ENCODE data around the gene LRCH3.

Gene LRCH3

DNA sequence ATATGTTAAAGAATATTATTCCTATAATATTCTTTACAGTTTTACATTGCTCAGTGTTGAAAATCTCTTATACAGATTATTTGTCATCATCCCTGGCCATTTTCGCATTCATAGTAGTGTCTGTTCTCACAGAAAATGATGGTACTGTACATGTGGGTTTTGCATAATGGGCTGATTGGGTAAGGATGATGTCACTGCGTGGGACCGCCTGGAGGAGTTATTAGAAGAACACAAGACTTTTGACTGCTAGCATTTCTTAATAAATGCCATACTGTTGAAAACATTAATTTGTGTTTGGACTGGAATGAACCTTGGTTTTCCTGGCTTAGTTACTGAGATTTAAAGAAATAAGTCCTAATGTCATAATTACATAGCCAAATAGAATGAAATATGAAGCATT, 20.3 kb downstream of the LRCH3 start:
- no peaks in the 10 kb centered on the region for H3K27me3 ChIP-seq (ENCODE audit: insufficient read depth, poor library complexity, severe bottlenecking)
- no peak for TF ChIP-seq SPI1 (IDR thresholded peaks at IDR 0.05; ENCODE audit: borderline replicate concordance, low read depth)
- TF ChIP-seq, protein P1, sequence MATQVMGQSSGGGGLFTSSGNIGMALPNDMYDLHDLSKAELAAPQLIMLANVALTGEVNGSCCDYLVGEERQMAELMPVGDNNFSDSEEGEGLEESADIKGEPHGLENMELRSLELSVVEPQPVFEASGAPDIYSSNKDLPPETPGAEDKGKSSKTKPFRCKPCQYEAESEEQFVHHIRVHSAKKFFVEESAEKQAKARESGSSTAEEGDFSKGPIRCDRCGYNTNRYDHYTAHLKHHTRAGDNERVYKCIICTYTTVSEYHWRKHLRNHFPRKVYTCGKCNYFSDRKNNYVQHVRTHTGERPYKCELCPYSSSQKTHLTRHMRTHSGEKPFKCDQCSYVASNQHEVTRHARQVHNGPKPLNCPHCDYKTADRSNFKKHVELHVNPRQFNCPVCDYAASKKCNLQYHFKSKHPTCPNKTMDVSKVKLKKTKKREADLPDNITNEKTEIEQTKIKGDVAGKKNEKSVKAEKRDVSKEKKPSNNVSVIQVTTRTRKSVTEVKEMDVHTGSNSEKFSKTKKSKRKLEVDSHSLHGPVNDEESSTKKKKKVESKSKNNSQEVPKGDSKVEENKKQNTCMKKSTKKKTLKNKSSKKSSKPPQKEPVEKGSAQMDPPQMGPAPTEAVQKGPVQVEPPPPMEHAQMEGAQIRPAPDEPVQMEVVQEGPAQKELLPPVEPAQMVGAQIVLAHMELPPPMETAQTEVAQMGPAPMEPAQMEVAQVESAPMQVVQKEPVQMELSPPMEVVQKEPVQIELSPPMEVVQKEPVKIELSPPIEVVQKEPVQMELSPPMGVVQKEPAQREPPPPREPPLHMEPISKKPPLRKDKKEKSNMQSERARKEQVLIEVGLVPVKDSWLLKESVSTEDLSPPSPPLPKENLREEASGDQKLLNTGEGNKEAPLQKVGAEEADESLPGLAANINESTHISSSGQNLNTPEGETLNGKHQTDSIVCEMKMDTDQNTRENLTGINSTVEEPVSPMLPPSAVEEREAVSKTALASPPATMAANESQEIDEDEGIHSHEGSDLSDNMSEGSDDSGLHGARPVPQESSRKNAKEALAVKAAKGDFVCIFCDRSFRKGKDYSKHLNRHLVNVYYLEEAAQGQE (IDR thresholded peaks at IDR 0.05; ENCODE audit: insufficient replicate concordance, low read depth) = no peak
- no peak for TF ChIP-seq GABPA (IDR thresholded peaks at IDR 0.05; ENCODE audit: low read depth)
- TF ChIP-seq, protein P2, sequence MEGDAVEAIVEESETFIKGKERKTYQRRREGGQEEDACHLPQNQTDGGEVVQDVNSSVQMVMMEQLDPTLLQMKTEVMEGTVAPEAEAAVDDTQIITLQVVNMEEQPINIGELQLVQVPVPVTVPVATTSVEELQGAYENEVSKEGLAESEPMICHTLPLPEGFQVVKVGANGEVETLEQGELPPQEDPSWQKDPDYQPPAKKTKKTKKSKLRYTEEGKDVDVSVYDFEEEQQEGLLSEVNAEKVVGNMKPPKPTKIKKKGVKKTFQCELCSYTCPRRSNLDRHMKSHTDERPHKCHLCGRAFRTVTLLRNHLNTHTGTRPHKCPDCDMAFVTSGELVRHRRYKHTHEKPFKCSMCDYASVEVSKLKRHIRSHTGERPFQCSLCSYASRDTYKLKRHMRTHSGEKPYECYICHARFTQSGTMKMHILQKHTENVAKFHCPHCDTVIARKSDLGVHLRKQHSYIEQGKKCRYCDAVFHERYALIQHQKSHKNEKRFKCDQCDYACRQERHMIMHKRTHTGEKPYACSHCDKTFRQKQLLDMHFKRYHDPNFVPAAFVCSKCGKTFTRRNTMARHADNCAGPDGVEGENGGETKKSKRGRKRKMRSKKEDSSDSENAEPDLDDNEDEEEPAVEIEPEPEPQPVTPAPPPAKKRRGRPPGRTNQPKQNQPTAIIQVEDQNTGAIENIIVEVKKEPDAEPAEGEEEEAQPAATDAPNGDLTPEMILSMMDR (IDR thresholded peaks at IDR 0.05; ENCODE audit: insufficient read depth, low read length) = no peak
- TF ChIP-seq POLR2AphosphoS5 (IDR thresholded peaks at IDR 0.05; ENCODE audit: low read depth) = no peak
- peak in 1 of 2 experiments; percentile 23 for DNase-seq (ENCODE audit: low read depth in 1 of 2, low spot score in 1 of 2)
- no peak overlapping the region for H3K4me3 ChIP-seq (replicated peaks; ENCODE audit: insufficient read depth, low read length)
- H3K27ac ChIP-seq (replicated peaks) = no peak overlapping the region

DNA sequence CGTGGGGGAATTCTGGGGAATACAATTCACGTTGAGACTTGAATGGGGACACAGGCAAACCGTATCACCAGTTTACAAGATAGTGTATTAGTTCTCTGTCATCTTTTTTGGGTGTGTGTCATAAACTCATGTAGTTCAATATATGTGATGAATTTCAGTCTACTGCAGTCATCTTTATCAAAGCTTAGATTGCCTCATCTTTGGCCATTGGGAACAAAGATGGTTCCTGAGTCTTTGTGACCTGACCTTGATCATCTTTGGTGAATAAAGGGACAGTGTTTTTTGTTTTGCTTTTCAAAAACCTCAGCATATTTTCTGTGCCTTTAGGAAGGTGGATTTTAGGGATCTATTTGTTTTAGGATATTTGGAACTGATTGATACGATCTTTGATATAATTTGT, 23.3 kb downstream of the LRCH3 start:
- TF ChIP-seq POLR2AphosphoS5 (IDR thresholded peaks at IDR 0.05; ENCODE audit: low read depth) (no peak), SPI1 (IDR thresholded peaks at IDR 0.05; ENCODE audit: borderline replicate concordance, low read depth) (no peak), GABPA (IDR thresholded peaks at IDR 0.05; ENCODE audit: low read depth) (no peak)
- TF ChIP-seq, protein P2 (IDR thresholded peaks at IDR 0.05; ENCODE audit: insufficient read depth, low read length) = no peak
- TF ChIP-seq, protein P1 (IDR thresholded peaks at IDR 0.05; ENCODE audit: insufficient replicate concordance, low read depth) = no peak
- Histone ChIP-seq H3K27me3 (ENCODE audit: insufficient read depth, poor library complexity, severe bottlenecking) (no peaks in the 10 kb centered on the region), H3K4me3 (replicated peaks; ENCODE audit: insufficient read depth, low read length) (no peak overlapping the region), H3K27ac (replicated peaks) (no peak overlapping the region)
- DNase-seq (ENCODE audit: low read depth in 1 of 2, low spot score in 1 of 2) = no peak

DNA sequence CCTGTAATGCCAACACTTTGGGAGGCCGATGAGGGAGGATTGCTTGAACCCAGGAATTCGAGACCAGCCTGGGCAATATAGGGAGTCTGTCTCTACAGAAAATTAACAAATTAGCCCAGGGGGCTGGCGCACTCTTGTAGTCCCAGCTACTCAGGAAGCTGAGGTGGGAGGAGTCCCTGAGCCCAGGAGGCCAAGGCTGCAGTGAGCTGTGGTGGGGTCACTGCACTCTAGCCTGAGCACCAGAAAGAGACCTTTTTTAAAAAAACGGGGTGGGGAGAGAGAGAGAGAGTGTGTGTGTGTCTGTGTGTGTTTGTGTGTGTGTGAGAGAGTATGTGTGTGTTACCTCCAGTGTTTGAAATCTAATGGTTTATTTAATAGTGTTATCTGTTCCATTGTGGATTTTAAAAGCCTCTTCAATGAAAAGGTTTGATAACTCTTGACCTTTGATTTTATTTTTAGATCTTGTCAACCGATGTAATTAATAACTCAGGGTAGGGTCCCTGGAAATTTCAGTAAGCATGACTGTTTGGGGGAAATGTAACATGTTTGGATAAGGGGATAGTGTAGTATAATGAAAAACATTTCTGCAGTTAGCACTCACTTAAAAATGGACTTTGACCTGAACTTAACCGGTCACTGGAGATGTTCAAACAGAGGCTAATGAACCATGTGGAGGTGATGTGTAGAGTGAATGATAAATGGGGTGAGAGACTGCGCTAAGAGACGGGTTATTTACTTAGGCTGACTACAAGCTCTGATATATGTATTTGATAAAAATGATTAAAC, 29.7 kb downstream of the LRCH3 start:
- no peak for DNase-seq (ENCODE audit: low read depth in 1 of 2, low spot score in 1 of 2)

More for the DNA sequence above, 29.7 kb downstream of the LRCH3 start:
- no peak for TF ChIP-seq GABPA (IDR thresholded peaks at IDR 0.05; ENCODE audit: low read depth)
- TF ChIP-seq, protein P2 (IDR thresholded peaks at IDR 0.05; ENCODE audit: insufficient read depth, low read length) = no peak
- TF ChIP-seq, protein P1 (IDR thresholded peaks at IDR 0.05; ENCODE audit: insufficient replicate concordance, low read depth) = no peak
- TF ChIP-seq SPI1 (IDR thresholded peaks at IDR 0.05; ENCODE audit: borderline replicate concordance, low read depth) = no peak
- TF ChIP-seq POLR2AphosphoS5 (IDR thresholded peaks at IDR 0.05; ENCODE audit: low read depth) = no peak
- no peak overlapping the region for H3K4me3 ChIP-seq (replicated peaks; ENCODE audit: insufficient read depth, low read length)
- no peak overlapping the region for H3K27ac ChIP-seq (replicated peaks)
- H3K27me3 ChIP-seq (ENCODE audit: insufficient read depth, poor library complexity, severe bottlenecking) = no peaks in the 10 kb centered on the region

All from HL-60 (cell line).